HEK293 (cell line): ENCODE data around the gene MBD6.

Source experiments
- CTCF ChIA-PET: fragments of 350-600 bp; formaldehyde crosslinking; extraction: SDS; loops from one replicate; lab custom pipeline; 2021; ENCODE audit warnings: antibody characterized with exemption; lab: Yijun Ruan, JAX
- POLR2A ChIA-PET: fragments of 300-600 bp; formaldehyde crosslinking; extraction: SDS; loops from one replicate; lab custom pipeline; 2020; ENCODE audit warnings: antibody characterized with exemption, inconsistent platforms; lab: Yijun Ruan, JAX
- H3K27ac ChIP-seq: fragments of 200-500 bp; sonication (Bioruptor generic); 2 replicates; pipeline ENCODE4 v1.5.1; 2014; ENCODE audit warnings: low read depth, low read length, control low read depth, inconsistent platforms; ENCODE audit errors: extremely low read depth
- H3K36me3 ChIP-seq, 2 experiments: fragments of 200-500 bp in 1 of 2; sonication (Bioruptor generic) in 1 of 2; 1 replicate in 1 of 2; 2 replicates in 1 of 2; pipeline ENCODE4 v1.5.1; 2014 to 2017; ENCODE audit warnings: inconsistent platforms in 2 of 2, low read length in 2 of 2; ENCODE audit not compliant: control insufficient read depth in 2 of 2, insufficient read depth in 1 of 2
- H3K4me1 ChIP-seq: fragments of 200-500 bp; sonication (Bioruptor generic); 2 replicates; pipeline ENCODE4 v1.5.1; 2014; ENCODE audit warnings: mild to moderate bottlenecking, low read length, inconsistent platforms; ENCODE audit not compliant: control insufficient read depth, insufficient read depth
- H3K4me3 ChIP-seq: 2 replicates; pipeline ENCODE4 v1.5.1; 2011; ENCODE audit warnings: low read depth, mild to moderate bottlenecking, control low read depth, low read length, moderate library complexity
- H3K9me3 ChIP-seq: fragments of 200-500 bp; sonication (Bioruptor generic); 2 replicates; pipeline ENCODE4 v1.5.1; 2014; ENCODE audit warnings: low read depth, low read length, inconsistent platforms; ENCODE audit not compliant: control insufficient read depth, insufficient read depth
- EGR2 ChIP-seq: fragments of 450-650 bp; formaldehyde crosslinking; IDR thresholded peaks from 2 replicates; pipeline ENCODE4 v1.5.1; 2016; ENCODE audit warnings: low read depth, missing biosample characterization, missing genetic modification characterization
- MEIS1 ChIP-seq: sonication (generic); formaldehyde crosslinking; IDR thresholded peaks from 2 replicates; pipeline ENCODE4 v1.8.1; 2022; ENCODE audit warnings: missing genetic modification reagents, mild to moderate bottlenecking, borderline replicate concordance
- YY1 ChIP-seq: fragments of 450-650 bp; formaldehyde crosslinking; IDR thresholded peaks from 2 replicates; pipeline ENCODE4 v1.5.1; 2018; ENCODE audit warnings: missing biosample characterization, missing genetic modification characterization
- ZBTB49 ChIP-seq: fragments of 450-650 bp; formaldehyde crosslinking; IDR thresholded peaks from 2 replicates; pipeline ENCODE4 v1.5.1; 2016; ENCODE audit warnings: missing biosample characterization, missing genetic modification characterization, low read depth
- ZEB2 ChIP-seq: fragments of 450-650 bp; formaldehyde crosslinking; IDR thresholded peaks from 2 replicates; pipeline ENCODE4 v1.5.1; 2016; ENCODE audit warnings: missing biosample characterization, missing genetic modification characterization
- ZFHX2 ChIP-seq: fragments of 450-650 bp; formaldehyde crosslinking; conservative IDR thresholded peaks from 2 replicates; pipeline ENCODE4 v1.5.1; 2016; ENCODE audit warnings: missing biosample characterization, missing genetic modification characterization
- ZNF132 ChIP-seq: fragments of 450-650 bp; formaldehyde crosslinking; IDR thresholded peaks from 2 replicates; pipeline ENCODE4 v1.5.1; 2017; ENCODE audit warnings: missing biosample characterization, missing genetic modification characterization, borderline replicate concordance
- ZNF184 ChIP-seq: fragments of 450-650 bp; IDR thresholded peaks from 2 replicates; pipeline ENCODE4 v1.5.1; 2018; ENCODE audit warnings: missing biosample characterization, mild to moderate bottlenecking, missing genetic modification characterization
- ZNF223 ChIP-seq: fragments of 450-650 bp; formaldehyde crosslinking; IDR thresholded peaks from 2 replicates; pipeline ENCODE4 v1.5.1; 2016; ENCODE audit warnings: missing biosample characterization, missing genetic modification characterization
- ZNF248 ChIP-seq: fragments of 450-650 bp; formaldehyde crosslinking; IDR thresholded peaks from 2 replicates; pipeline ENCODE4 v1.5.1; 2017; ENCODE audit warnings: missing biosample characterization, missing genetic modification characterization
- ZNF274 ChIP-seq, 2 experiments: fragments of 200-500 bp in 1 of 2; fragments of 450-650 bp in 1 of 2; sonication (Bioruptor generic) in 1 of 2; formaldehyde crosslinking in 1 of 2; IDR thresholded peaks; 2 replicates each; pipeline versions ENCODE4 v1.5.1 to v1.6.1; 2014 to 2016; ENCODE audit warnings: borderline replicate concordance in 1 of 2, inconsistent platforms in 1 of 2, low read length in 1 of 2, missing biosample characterization in 1 of 2, missing genetic modification characterization in 1 of 2
- ZNF292 ChIP-seq: fragments of 450-650 bp; formaldehyde crosslinking; IDR thresholded peaks from 2 replicates; pipeline ENCODE4 v1.5.1; 2016; ENCODE audit warnings: low read depth, missing biosample characterization, missing genetic modification characterization, borderline replicate concordance
- ZNF324 ChIP-seq: fragments of 450-650 bp; formaldehyde crosslinking; IDR thresholded peaks from 2 replicates; pipeline ENCODE4 v1.5.1; 2016; ENCODE audit warnings: missing biosample characterization, missing genetic modification characterization
- ZNF544 ChIP-seq: fragments of 450-650 bp; formaldehyde crosslinking; IDR thresholded peaks from 2 replicates; pipeline ENCODE4 v1.5.0; 2017; ENCODE audit warnings: missing biosample characterization, missing genetic modification characterization
- TF ChIP-seq, protein P1 (sequence below): fragments of 450-650 bp; formaldehyde crosslinking; IDR thresholded peaks from 2 replicates; pipeline ENCODE4 v1.5.1; 2016; ENCODE audit warnings: missing biosample characterization, missing genetic modification characterization
- TF ChIP-seq, protein P2 (sequence below): sonication (generic); formaldehyde crosslinking; IDR thresholded peaks from 2 replicates; pipeline ENCODE4 v1.8.1; 2022; ENCODE audit warnings: mild to moderate bottlenecking, moderate library complexity, missing genetic modification reagents

The MBD6 gene

GRCh38 chr12:57571926-57572762 is 49.5 kb downstream of the MBD6 start:
- no peaks in the 10 kb centered on the region for H3K9me3 ChIP-seq
- CTCF ChIA-PET: interaction anchor here (1.0 to 2.1 kb wide), 3 partner anchors 8 to 50 kb away, joined by 4 to 23 read pairs (median 7); no protein-coding TSS in a partner anchor
- TF ChIP-seq ZNF544 (tag by site-specific recombination): no peak
- TF ChIP-seq ZNF248 (tag by site-specific recombination): no peak
- no peak for TF ChIP-seq YY1 (tag by site-specific recombination)
- TF ChIP-seq, protein P1, sequence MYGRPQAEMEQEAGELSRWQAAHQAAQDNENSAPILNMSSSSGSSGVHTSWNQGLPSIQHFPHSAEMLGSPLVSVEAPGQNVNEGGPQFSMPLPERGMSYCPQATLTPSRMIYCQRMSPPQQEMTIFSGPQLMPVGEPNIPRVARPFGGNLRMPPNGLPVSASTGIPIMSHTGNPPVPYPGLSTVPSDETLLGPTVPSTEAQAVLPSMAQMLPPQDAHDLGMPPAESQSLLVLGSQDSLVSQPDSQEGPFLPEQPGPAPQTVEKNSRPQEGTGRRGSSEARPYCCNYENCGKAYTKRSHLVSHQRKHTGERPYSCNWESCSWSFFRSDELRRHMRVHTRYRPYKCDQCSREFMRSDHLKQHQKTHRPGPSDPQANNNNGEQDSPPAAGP (tag by site-specific recombination): no peak
- no peak for TF ChIP-seq ZEB2 (tag by site-specific recombination)
- TF ChIP-seq, protein P2, sequence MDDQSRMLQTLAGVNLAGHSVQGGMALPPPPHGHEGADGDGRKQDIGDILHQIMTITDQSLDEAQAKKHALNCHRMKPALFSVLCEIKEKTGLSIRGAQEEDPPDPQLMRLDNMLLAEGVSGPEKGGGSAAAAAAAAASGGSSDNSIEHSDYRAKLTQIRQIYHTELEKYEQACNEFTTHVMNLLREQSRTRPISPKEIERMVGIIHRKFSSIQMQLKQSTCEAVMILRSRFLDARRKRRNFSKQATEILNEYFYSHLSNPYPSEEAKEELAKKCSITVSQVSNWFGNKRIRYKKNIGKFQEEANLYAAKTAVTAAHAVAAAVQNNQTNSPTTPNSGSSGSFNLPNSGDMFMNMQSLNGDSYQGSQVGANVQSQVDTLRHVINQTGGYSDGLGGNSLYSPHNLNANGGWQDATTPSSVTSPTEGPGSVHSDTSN (CRISPR knock-in tag): no peak
- TF ChIP-seq ZNF274 (IDR thresholded peaks at IDR 0.05; ENCODE audit: low read length): no peak
- TF ChIP-seq ZNF274 (tag by site-specific recombination; IDR thresholded peaks at IDR 0.05; ENCODE audit: borderline replicate concordance): no peak
- TF ChIP-seq ZBTB49 (tag by site-specific recombination): no peak
- no peak for TF ChIP-seq ZNF324 (tag by site-specific recombination)
- TF ChIP-seq ZNF292 (tag by site-specific recombination): no peak
- no peak for TF ChIP-seq ZNF184 (tag by site-specific recombination)
- no peak for TF ChIP-seq ZNF223 (tag by site-specific recombination)
- TF ChIP-seq ZNF132 (tag by site-specific recombination): no peak
- no peak overlapping the region for H3K27ac ChIP-seq
- no peak overlapping the region for H3K4me3 ChIP-seq
- peaks cover 15 to 58% of the 10 kb centered on the region in 2 experiments for H3K36me3 ChIP-seq
- POLR2A ChIA-PET: no interaction called here
- H3K4me1 ChIP-seq: no peaks in the 10 kb centered on the region

- Histone ChIP-seq H3K9me3 (no peaks in the 10 kb centered on the region), H3K4me3 (no peak overlapping the region), H3K36me3 (peaks cover 18 to 62% of the 10 kb centered on the region in 2 experiments), H3K27ac (no peak overlapping the region), H3K4me1 (no peaks in the 10 kb centered on the region)
- peak; percentile 42 for TF ChIP-seq ZFHX2 (tag by site-specific recombination)
- no peak for TF ChIP-seq MEIS1 (CRISPR knock-in tag)
- TF ChIP-seq EGR2 (tag by site-specific recombination): peak; percentile 66
- CTCF ChIA-PET: interaction anchor here (0.8 to 3.5 kb wide), 2 partner anchors 10 to 24 kb away, joined by 3 to 37 read pairs; no protein-coding TSS in a partner anchor
- POLR2A ChIA-PET: interaction anchor here (1.4 kb wide), 1 partner anchor 58 kb away, joined by 3 read pairs; the partner anchor contains the start of gene B4GALNT1
Measured at GRCh38 chr12:57574795-57575194, 52.2 kb downstream of the MBD6 start.
